IMR-90 (cell line): Measurements from ENCODE around the gene SLC25A19. TPM values are rescaled to one million over a fixed set of nuclear protein-coding genes. Genes with fewer than 3 reads are reported as not detected.

Source experiments
- ATAC-seq: fragments of 200-7000 bp; cut with Tn5 transposase; 2 replicates; pipeline ENCODE4 v1.9.1; 2020; ENCODE audit warnings: low read depth, mild to moderate bottlenecking, moderate library complexity
- BruUV-seq: library from RNA; stranded (reverse); fragments of 400-500 nt; replicated peaks from 2 replicates; lab custom pipeline; 2021; lab: Mats Ljungman, UMichigan
- CTCF ChIA-PET: fragments of 300-600 bp; formaldehyde crosslinking; extraction: SDS; loops from one replicate; lab custom pipeline; 2021; ENCODE audit warnings: antibody characterized with exemption; lab: Yijun Ruan, JAX
- POLR2A ChIA-PET: fragments of 300-600 bp; sonication (Branson Sonifier 250); formaldehyde crosslinking; loops from one replicate; lab custom pipeline; 2022; ENCODE audit warnings: antibody characterized with exemption; ENCODE audit not compliant: unreplicated experiment; lab: Charles Lee
- DNase-seq: peaks from one replicate; pipeline ENCODE4 v3.0.0; 2013
- H2AFZ ChIP-seq: replicated peaks from 2 replicates; pipeline ENCODE3; 2013; ENCODE audit warnings: low read length, mild to moderate bottlenecking; ENCODE audit not compliant: poor library complexity
- H2AK5ac ChIP-seq: 2 replicates; pipeline ENCODE4 v1.6.1; 2013; ENCODE audit warnings: low read depth, low read length, inconsistent platforms
- H2AK9ac ChIP-seq: replicated peaks from 2 replicates; pipeline ENCODE3; 2013; ENCODE audit warnings: mild to moderate bottlenecking, low read depth, low read length, moderate library complexity; ENCODE audit not compliant: poor library complexity
- H2BK120ac ChIP-seq: 2 replicates; pipeline ENCODE4 v1.6.1; 2013; ENCODE audit warnings: low read depth, low read length, inconsistent platforms
- H2BK15ac ChIP-seq: 3 replicates; pipeline ENCODE4 v1.6.1; 2013; ENCODE audit warnings: low read depth, low read length, inconsistent platforms
- H2BK20ac ChIP-seq: 2 replicates; pipeline ENCODE4 v1.6.1; 2013; ENCODE audit warnings: low read depth, mild to moderate bottlenecking, inconsistent platforms, low read length, moderate library complexity
- H2BK5ac ChIP-seq: 2 replicates; pipeline ENCODE4 v1.6.1; 2013; ENCODE audit warnings: mild to moderate bottlenecking, low read depth, low read length, inconsistent platforms; ENCODE audit not compliant: poor library complexity, severe bottlenecking
- H3K14ac ChIP-seq: replicated peaks from 2 replicates; pipeline ENCODE4 v1.6.1; 2013; ENCODE audit warnings: low read depth, low read length, inconsistent platforms
- H3K18ac ChIP-seq: 2 replicates; pipeline ENCODE4 v1.6.1; 2013; ENCODE audit warnings: low read depth, low read length, control low read depth
- H3K23ac ChIP-seq: 2 replicates; pipeline ENCODE4 v1.6.1; 2013; ENCODE audit warnings: low read depth, low read length, inconsistent platforms
- H3K27ac ChIP-seq: 2 replicates; pipeline ENCODE4 v1.5.1; 2013; ENCODE audit warnings: mild to moderate bottlenecking, control low read depth, low read length; ENCODE audit not compliant: insufficient read depth
- H3K27me3 ChIP-seq: 2 replicates; pipeline ENCODE4 v1.6.1; 2013; ENCODE audit warnings: low read length; ENCODE audit not compliant: control insufficient read depth, insufficient read depth
- H3K36me3 ChIP-seq: 2 replicates; pipeline ENCODE4 v1.6.1; 2013; ENCODE audit warnings: low read length, mixed read lengths; ENCODE audit not compliant: control insufficient read depth, insufficient read depth
- H3K4ac ChIP-seq: 2 replicates; pipeline ENCODE4 v1.6.1; 2013; ENCODE audit warnings: low read depth, low read length, inconsistent platforms
- H3K4me1 ChIP-seq: 2 replicates; pipeline ENCODE4 v1.6.1; 2013; ENCODE audit warnings: low read length, mixed read lengths; ENCODE audit not compliant: control insufficient read depth, insufficient read depth
- H3K4me2 ChIP-seq: 2 replicates; pipeline ENCODE4 v1.6.1; 2013; ENCODE audit warnings: low read depth, mild to moderate bottlenecking, control low read depth, low read length, moderate library complexity
- H3K4me3 ChIP-seq: 2 replicates; pipeline ENCODE4 v1.5.1; 2013; ENCODE audit warnings: low read depth, mild to moderate bottlenecking, control low read depth, low read length, moderate library complexity; ENCODE audit not compliant: insufficient read depth
- H3K56ac ChIP-seq: 2 replicates; pipeline ENCODE4 v1.6.1; 2013; ENCODE audit warnings: low read length, inconsistent platforms; ENCODE audit not compliant: insufficient read depth; ENCODE audit errors: extremely low read depth
- H3K79me1 ChIP-seq, 2 experiments: 2 replicates each; pipeline ENCODE4 v1.6.1; 2013; ENCODE audit warnings: low read length in 2 of 2, inconsistent platforms in 1 of 2, low read depth in 1 of 2
- H3K9ac ChIP-seq: 2 replicates; pipeline ENCODE4 v1.6.1; 2013; ENCODE audit warnings: low read depth, low read length, control low read depth
- H3K9me1 ChIP-seq: 2 replicates; pipeline ENCODE4 v1.6.1; 2013; ENCODE audit warnings: low read length, inconsistent platforms; ENCODE audit not compliant: insufficient read depth
- H3K9me3 ChIP-seq: 2 replicates; pipeline ENCODE4 v1.6.1; 2013; ENCODE audit warnings: low read length; ENCODE audit not compliant: control insufficient read depth, insufficient read depth
- H4K20me1 ChIP-seq: 2 replicates; pipeline ENCODE4 v1.6.1; 2013; ENCODE audit warnings: low read length, inconsistent platforms; ENCODE audit not compliant: insufficient read depth
- H4K5ac ChIP-seq: 2 replicates; pipeline ENCODE4 v1.6.1; 2013; ENCODE audit warnings: mild to moderate bottlenecking, low read depth, low read length, control low read depth
- H4K8ac ChIP-seq, 2 experiments: 2 replicates each; pipeline ENCODE4 v1.6.1; 2013; ENCODE audit warnings: low read depth in 2 of 2, low read length in 2 of 2, control low read depth in 1 of 2, inconsistent platforms in 1 of 2
- H4K91ac ChIP-seq: 2 replicates; pipeline ENCODE4 v1.6.1; 2013; ENCODE audit warnings: low read depth, low read length, inconsistent platforms; ENCODE audit not compliant: insufficient read depth
- BHLHE40 ChIP-seq: fragments of 150-350 bp; IDR thresholded peaks from 2 replicates; pipeline ENCODE4 v1.6.1; 2016; ENCODE audit warnings: mild to moderate bottlenecking, low read depth, low read length
- CEBPB ChIP-seq: IDR thresholded peaks from 2 replicates; pipeline ENCODE4 v1.6.1; 2012; ENCODE audit warnings: low read depth, low read length, improper control_type of control experiment
- CHD1 ChIP-seq: IDR thresholded peaks from 2 replicates; pipeline ENCODE4 v1.6.1; 2012; ENCODE audit warnings: low read depth, low read length, improper control_type of control experiment
- FOS ChIP-seq: fragments of 150-350 bp; IDR thresholded peaks from 2 replicates; pipeline ENCODE4 v1.6.1; 2016; ENCODE audit warnings: low read depth, low read length
- MAFK ChIP-seq: IDR thresholded peaks from 2 replicates; pipeline ENCODE4 v1.6.1; 2012; ENCODE audit warnings: low read depth, low read length, improper control_type of control experiment
- MAZ ChIP-seq: IDR thresholded peaks from 2 replicates; pipeline ENCODE4 v1.6.1; 2012; ENCODE audit warnings: low read depth, mild to moderate bottlenecking, low read length, improper control_type of control experiment, moderate library complexity, borderline replicate concordance
- MXI1 ChIP-seq: IDR thresholded peaks from 2 replicates; pipeline ENCODE4 v1.6.1; 2012; ENCODE audit warnings: low read depth, mild to moderate bottlenecking, low read length, moderate library complexity, borderline replicate concordance
- POLR2A ChIP-seq: IDR thresholded peaks from 2 replicates; pipeline ENCODE4 v1.6.1; 2012; ENCODE audit warnings: mild to moderate bottlenecking, low read depth, low read length
- RCOR1 ChIP-seq: IDR thresholded peaks from 2 replicates; pipeline ENCODE4 v1.6.1; 2012; ENCODE audit warnings: mild to moderate bottlenecking, low read length, improper control_type of control experiment; ENCODE audit not compliant: insufficient replicate concordance
- RFX5 ChIP-seq: IDR thresholded peaks from 2 replicates; pipeline ENCODE4 v1.8.0; 2012; ENCODE audit warnings: low read depth, mild to moderate bottlenecking, low read length, moderate library complexity
- SMC3 ChIP-seq: fragments of 150-350 bp; IDR thresholded peaks from 2 replicates; pipeline ENCODE4 v1.6.1; 2016; ENCODE audit warnings: low read depth, mild to moderate bottlenecking, antibody characterized with exemption, low read length, moderate library complexity
- WGBS, 2 experiments: methylation state at CpG; one replicate each; pipeline versions ENCODE4 v1.1.5 to v1.1.7; 2013; ENCODE audit warnings: missing lambda C conversion rate in 2 of 2; ENCODE audit not compliant: insufficient read length in 1 of 2; ENCODE audit errors: extremely low coverage in 2 of 2; 5-methylcytosine and 5-hydroxymethylcytosine counted together
- dilution Hi-C: fragments of 300-500 bp; cut with HindIII; formaldehyde crosslinking; loops from one replicate; pipeline ENCODE4 v1.14.3; 2018; ENCODE audit warnings: low sequenced_read_pairs; ENCODE audit not compliant: unreplicated experiment
- in situ Hi-C: fragments of 300-500 bp; cut with MboI; formaldehyde crosslinking; loops from 3 replicates; pipeline ENCODE4 v1.14.3; 2019; ENCODE audit warnings: low sequenced_read_pairs, inconsistent platforms, mixed read lengths
- intact Hi-C: fragments of 100-400 bp; cut with micrococcal nuclease; formaldehyde crosslinking; loops from 2 replicates; pipeline ENCODE4 v1.10.0; 2022
- polyA plus RNA-seq, 3 experiments: library from polyadenylated mRNA; depleted of rRNA; stranded (reverse); fragments of >200 nt; gene quantifications; 2 replicates each; pipeline ENCODE4 v1.2.3, GENCODE V29; 2012; ENCODE audit warnings: low replicate concordance in 1 of 3
- total RNA-seq: library from RNA; depleted of rRNA; stranded (reverse); fragments of >200 nt; gene quantifications from 2 replicates; pipeline ENCODE4 v1.2.3, GENCODE V29; 2012
- TF ChIP-seq, protein P1 (sequence below): fragments of 150-350 bp; IDR thresholded peaks from 2 replicates; pipeline ENCODE4 v1.6.1; 2017; ENCODE audit warnings: mild to moderate bottlenecking, antibody characterized with exemption, low read length, low read depth
- TF ChIP-seq, protein P2 (sequence below): fragments of 150-350 bp; IDR thresholded peaks from 2 replicates; pipeline ENCODE4 v1.6.1; 2016; ENCODE audit warnings: low read depth, mild to moderate bottlenecking, low read length, moderate library complexity, borderline replicate concordance
- TF ChIP-seq, protein P3 (sequence below): conservative IDR thresholded peaks from 2 replicates; pipeline ENCODE4 v1.5.1; 2012; ENCODE audit warnings: mild to moderate bottlenecking, low read depth, low read length, improper control_type of control experiment

Gene SLC25A19
- total and polyA plus RNA-seq, 2 of the 4 experiments (the other 2 are of a cell fraction), result 9.1 to 9.2 TPM

DNA sequence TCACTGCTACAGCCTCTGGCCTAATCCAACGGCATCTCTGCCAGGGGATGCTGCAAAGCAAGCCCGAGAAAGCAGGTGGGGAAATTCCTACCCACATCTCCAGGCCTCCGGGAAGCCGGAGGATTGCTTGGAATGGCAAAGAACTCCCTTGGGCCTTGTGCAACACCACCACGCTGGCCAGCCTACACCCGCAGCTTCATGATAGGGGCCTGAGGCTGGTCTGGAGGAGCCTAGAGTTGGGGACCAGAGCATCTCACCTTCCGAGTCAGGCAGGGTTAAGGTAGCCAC, 48.1 kb downstream of the SLC25A19 start:
- POLR2A ChIA-PET, result no interaction called here
- H3K4ac ChIP-seq, result no peak overlapping the region
- CTCF ChIA-PET, result interaction anchor here (1.0 to 1.2 kb wide), 2 partner anchors 8 to 9 kb away, joined by 5 to 7 read pairs; no protein-coding TSS in a partner anchor
- H4K91ac ChIP-seq, result no peak overlapping the region
- DNase-seq (no peak), ATAC-seq (no peak)
- H2BK15ac ChIP-seq, result no peak overlapping the region
- H2AK5ac ChIP-seq, result no peak overlapping the region
- no peak overlapping the region for H3K9ac ChIP-seq
- H3K4me1 ChIP-seq, result no peaks in the 10 kb centered on the region
- no peaks in the 10 kb centered on the region for H3K9me1 ChIP-seq
- H3K4me2 ChIP-seq, result no peak overlapping the region
- no TSS peak for BruUV-seq
- H3K27me3 ChIP-seq, result no peaks in the 10 kb centered on the region
- H3K18ac ChIP-seq, result no peak overlapping the region
- intact Hi-C loops (no loop called here), in situ Hi-C loops (no loop called here), dilution Hi-C loops (no loop called here)
- no peak overlapping the region for H3K56ac ChIP-seq
- TF ChIP-seq FOS, result no peak
- TF ChIP-seq POLR2A, result no peak
- TF ChIP-seq RFX5, result no peak
- TF ChIP-seq MAFK, result no peak
- TF ChIP-seq RCOR1, result no peak
- no peak for TF ChIP-seq CEBPB
- no peak for TF ChIP-seq BHLHE40
- TF ChIP-seq, protein P1, sequence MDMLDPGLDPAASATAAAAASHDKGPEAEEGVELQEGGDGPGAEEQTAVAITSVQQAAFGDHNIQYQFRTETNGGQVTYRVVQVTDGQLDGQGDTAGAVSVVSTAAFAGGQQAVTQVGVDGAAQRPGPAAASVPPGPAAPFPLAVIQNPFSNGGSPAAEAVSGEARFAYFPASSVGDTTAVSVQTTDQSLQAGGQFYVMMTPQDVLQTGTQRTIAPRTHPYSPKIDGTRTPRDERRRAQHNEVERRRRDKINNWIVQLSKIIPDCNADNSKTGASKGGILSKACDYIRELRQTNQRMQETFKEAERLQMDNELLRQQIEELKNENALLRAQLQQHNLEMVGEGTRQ, result no peak
- TF ChIP-seq MXI1, result no peak
- no peak for TF ChIP-seq SMC3
- no peak for TF ChIP-seq MAZ
- TF ChIP-seq, protein P2, sequence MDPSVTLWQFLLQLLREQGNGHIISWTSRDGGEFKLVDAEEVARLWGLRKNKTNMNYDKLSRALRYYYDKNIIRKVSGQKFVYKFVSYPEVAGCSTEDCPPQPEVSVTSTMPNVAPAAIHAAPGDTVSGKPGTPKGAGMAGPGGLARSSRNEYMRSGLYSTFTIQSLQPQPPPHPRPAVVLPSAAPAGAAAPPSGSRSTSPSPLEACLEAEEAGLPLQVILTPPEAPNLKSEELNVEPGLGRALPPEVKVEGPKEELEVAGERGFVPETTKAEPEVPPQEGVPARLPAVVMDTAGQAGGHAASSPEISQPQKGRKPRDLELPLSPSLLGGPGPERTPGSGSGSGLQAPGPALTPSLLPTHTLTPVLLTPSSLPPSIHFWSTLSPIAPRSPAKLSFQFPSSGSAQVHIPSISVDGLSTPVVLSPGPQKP, result no peak
- TF ChIP-seq, protein P3, sequence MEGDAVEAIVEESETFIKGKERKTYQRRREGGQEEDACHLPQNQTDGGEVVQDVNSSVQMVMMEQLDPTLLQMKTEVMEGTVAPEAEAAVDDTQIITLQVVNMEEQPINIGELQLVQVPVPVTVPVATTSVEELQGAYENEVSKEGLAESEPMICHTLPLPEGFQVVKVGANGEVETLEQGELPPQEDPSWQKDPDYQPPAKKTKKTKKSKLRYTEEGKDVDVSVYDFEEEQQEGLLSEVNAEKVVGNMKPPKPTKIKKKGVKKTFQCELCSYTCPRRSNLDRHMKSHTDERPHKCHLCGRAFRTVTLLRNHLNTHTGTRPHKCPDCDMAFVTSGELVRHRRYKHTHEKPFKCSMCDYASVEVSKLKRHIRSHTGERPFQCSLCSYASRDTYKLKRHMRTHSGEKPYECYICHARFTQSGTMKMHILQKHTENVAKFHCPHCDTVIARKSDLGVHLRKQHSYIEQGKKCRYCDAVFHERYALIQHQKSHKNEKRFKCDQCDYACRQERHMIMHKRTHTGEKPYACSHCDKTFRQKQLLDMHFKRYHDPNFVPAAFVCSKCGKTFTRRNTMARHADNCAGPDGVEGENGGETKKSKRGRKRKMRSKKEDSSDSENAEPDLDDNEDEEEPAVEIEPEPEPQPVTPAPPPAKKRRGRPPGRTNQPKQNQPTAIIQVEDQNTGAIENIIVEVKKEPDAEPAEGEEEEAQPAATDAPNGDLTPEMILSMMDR, result no peak
- no peak for TF ChIP-seq CHD1
- no peak overlapping the region for H2BK5ac ChIP-seq
- H4K8ac ChIP-seq, result no peak overlapping the region
- H3K9me3 ChIP-seq, result no peaks in the 10 kb centered on the region
- H4K20me1 ChIP-seq, result peaks cover 17% of the 10 kb centered on the region
- no peak overlapping the region for H2BK20ac ChIP-seq
- H3K27ac ChIP-seq, result no peak overlapping the region
- no peak overlapping the region for H3K4me3 ChIP-seq
- H3K14ac ChIP-seq, result no peak overlapping the region
- 100% methylated on average over 3 of the region's 7 CpGs; no CpG with 5 or more reads in 1 of the 2 experiments for whole genome bisulfite sequencing, 2 experiments
- peaks cover 0 to 5% of the 10 kb centered on the region in 2 experiments; a peak in 1 of 4 replicates for H3K79me1 ChIP-seq
- H3K36me3 ChIP-seq, result peaks cover 91% of the 10 kb centered on the region
- H2AK9ac ChIP-seq, result peak overlapping the region; percentile 59
- H2BK120ac ChIP-seq, result no peak overlapping the region
- no peak overlapping the region for H4K5ac ChIP-seq
- no peak overlapping the region for H3K23ac ChIP-seq
- no peak overlapping the region for H2AFZ ChIP-seq
